Sigmoid colon (tissue), 4 donors: Measurements from ENCODE around the gene CDC73.

Experiments
- POLR2A ChIP-seq, 2 donors: fragments of 450-650 bp; IDR thresholded peaks; one replicate each; pipeline ENCODE4 v1.6.1; 2016; ENCODE audit warnings: antibody characterized with exemption in 2 of 2, mild to moderate bottlenecking in 2 of 2, moderate library complexity in 2 of 2
- POLR2AphosphoS5 ChIP-seq, 4 donors: sonication (generic); formaldehyde crosslinking; IDR thresholded peaks; one replicate each; pipeline ENCODE4 v1.6.1; 2017; ENCODE audit warnings: antibody characterized with exemption in 4 of 4
- TF ChIP-seq, protein P1 (sequence below), 4 experiments: fragments of 450-650 bp in 3 of 4; fragments of 200-600 bp in 1 of 4; IDR thresholded peaks; one replicate each; pipeline ENCODE4 v1.5.1; 2016 to 2019; ENCODE audit warnings: antibody characterized with exemption in 4 of 4, mild to moderate bottlenecking in 3 of 4, moderate library complexity in 2 of 4

DNA sequence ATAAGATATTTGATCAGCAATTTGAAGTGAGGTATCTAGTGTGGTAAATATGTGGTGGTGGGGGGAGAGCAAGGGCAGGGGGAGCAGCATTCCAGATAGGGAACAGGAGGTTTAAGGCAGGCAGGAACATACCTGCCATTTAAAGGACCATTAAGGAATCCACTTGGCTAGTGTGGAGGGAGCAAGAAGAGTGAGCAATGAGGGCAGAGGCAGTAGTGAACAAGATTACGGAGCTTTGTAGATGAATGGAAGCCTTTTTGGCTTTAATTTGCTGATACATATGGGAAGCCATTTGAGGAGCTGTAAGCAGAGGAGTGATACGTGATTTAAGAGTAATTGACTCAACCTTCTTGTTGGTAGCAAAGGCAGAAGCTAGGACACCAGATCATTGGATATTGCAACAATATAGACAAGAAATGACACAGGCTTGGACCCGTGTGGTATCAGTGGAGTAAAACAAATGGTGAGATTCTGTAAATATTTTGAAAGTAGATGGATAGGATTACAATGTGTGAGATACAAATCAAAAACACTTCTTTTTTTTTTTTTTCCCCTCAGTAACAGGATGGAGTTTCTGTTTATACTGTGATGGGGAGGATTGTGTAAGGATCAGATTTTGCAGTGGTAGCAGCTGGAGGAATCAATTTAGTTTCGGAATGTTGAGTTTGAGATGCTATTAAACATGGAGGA, 138.4 kb downstream of the CDC73 start:
- TF ChIP-seq POLR2A (IDR thresholded peaks at IDR 0.05) = no peak
- TF ChIP-seq, protein P1, sequence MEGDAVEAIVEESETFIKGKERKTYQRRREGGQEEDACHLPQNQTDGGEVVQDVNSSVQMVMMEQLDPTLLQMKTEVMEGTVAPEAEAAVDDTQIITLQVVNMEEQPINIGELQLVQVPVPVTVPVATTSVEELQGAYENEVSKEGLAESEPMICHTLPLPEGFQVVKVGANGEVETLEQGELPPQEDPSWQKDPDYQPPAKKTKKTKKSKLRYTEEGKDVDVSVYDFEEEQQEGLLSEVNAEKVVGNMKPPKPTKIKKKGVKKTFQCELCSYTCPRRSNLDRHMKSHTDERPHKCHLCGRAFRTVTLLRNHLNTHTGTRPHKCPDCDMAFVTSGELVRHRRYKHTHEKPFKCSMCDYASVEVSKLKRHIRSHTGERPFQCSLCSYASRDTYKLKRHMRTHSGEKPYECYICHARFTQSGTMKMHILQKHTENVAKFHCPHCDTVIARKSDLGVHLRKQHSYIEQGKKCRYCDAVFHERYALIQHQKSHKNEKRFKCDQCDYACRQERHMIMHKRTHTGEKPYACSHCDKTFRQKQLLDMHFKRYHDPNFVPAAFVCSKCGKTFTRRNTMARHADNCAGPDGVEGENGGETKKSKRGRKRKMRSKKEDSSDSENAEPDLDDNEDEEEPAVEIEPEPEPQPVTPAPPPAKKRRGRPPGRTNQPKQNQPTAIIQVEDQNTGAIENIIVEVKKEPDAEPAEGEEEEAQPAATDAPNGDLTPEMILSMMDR (IDR thresholded peaks at IDR 0.05) = no peak
- no peak for TF ChIP-seq POLR2AphosphoS5 (IDR thresholded peaks at IDR 0.05)
